Amniotic epithelial cell (primary cell): ENCODE measurements around the gene LFNG.
"Not testable (repeated sequence)": the region's sequence is repeated elsewhere in the genome, so short reads cannot be mapped to it uniquely, and the experiment has no call there.

ENCODE experiments used
- DNase-seq: peaks from one replicate; pipeline ENCODE4 v3.0.0-alpha.2; 2010; ENCODE audit warnings: low read depth

Gene LFNG

GRCh38 chr7:2545746-2546425 is 26.3 kb downstream of the LFNG start:
- DNase-seq: no peak

- no peak for DNase-seq
These were observed 27.4 kb downstream of the LFNG start for GRCh38 chr7:2546776-2547586.

GRCh38 chr7:2551418-2551817 is 31.8 kb downstream of the LFNG start:
- no peak for DNase-seq

GRCh38 chr7:2553108-2553507 is 33.5 kb downstream of the LFNG start:
- no peak for DNase-seq

GRCh38 chr7:2553831-2554581 is 34.4 kb downstream of the LFNG start:
- DNase-seq: no peak

GRCh38 chr7:2554661-2555111 is 35.1 kb downstream of the LFNG start:
- DNase-seq: no peak

- peak; percentile 88 for DNase-seq
These were observed 35.8 kb downstream of the LFNG start, which contains the start of gene BRAT1 for GRCh38 chr7:2555121-2556052. Gene BRAT1 (minus strand): TSS chr7:2555524. CDS start chr7:2554431, 1,093 bp downstream.

- DNase-seq: peak; percentile 86
These were observed 39.2 kb downstream of the LFNG start, which contains the start of gene IQCE for GRCh38 chr7:2558629-2559282. Gene IQCE (plus strand): TSS chr7:2558979. CDS start chr7:2559182, 203 bp downstream.

GRCh38 chr7:2559283-2559950 is 39.8 kb downstream of the LFNG start:
- no peak for DNase-seq

- DNase-seq: not testable (repeated sequence)
These were observed 44.4 kb downstream of the LFNG start for GRCh38 chr7:2563955-2564354.

GRCh38 chr7:2564970-2565540 is 45.5 kb downstream of the LFNG start:
- DNase-seq: no peak

GRCh38 chr7:2566348-2566889 is 46.8 kb downstream of the LFNG start:
- no peak for DNase-seq

- no peak for DNase-seq
These were observed 47.5 kb downstream of the LFNG start for GRCh38 chr7:2566890-2567678.

GRCh38 chr7:2567679-2568278 is 48.2 kb downstream of the LFNG start:
- DNase-seq: peak; percentile 41

- DNase-seq: no peak
These were observed 49.1 kb downstream of the LFNG start for GRCh38 chr7:2568521-2569223.

- DNase-seq: no peak
These were observed 49.8 kb downstream of the LFNG start for GRCh38 chr7:2569421-2569820.

- DNase-seq: no peak
These were observed 50.4 kb downstream of the LFNG start for GRCh38 chr7:2570021-2570420.

GRCh38 chr7:2571409-2571808 is 51.8 kb downstream of the LFNG start:
- DNase-seq: no peak
